ENCODE results near the gene KANK3.
"Not testable (repeated sequence)": the region's sequence is repeated elsewhere in the genome, so short reads cannot be mapped to it uniquely, and the experiment has no call there.

KANK3 gene

GRCh38 chr19:8370176-8371010 is 27.3 kb upstream of the KANK3 start:
- DNase-seq (ENCODE audit: low spot score), result no peak

GRCh38 chr19:8367327-8368001 is 24.4 kb upstream of the KANK3 start:
- peak; percentile 96 for DNase-seq (ENCODE audit: low spot score)

GRCh38 chr19:8366961-8367326 is 23.9 kb upstream of the KANK3 start:
- DNase-seq (ENCODE audit: low spot score), result no peak

- DNase-seq (ENCODE audit: low spot score), result no peak
These were observed 23.1 kb upstream of the KANK3 start for GRCh38 chr19:8366121-8366581.

GRCh38 chr19:8363803-8364771 is 21.0 kb upstream of the KANK3 start, which contains the start of gene ANGPTL4:
ANGPTL4 (plus strand) TSS chr19:8364155; CDS start chr19:8364322, 167 bp downstream.
- DNase-seq (ENCODE audit: low spot score), result peak; percentile 50

- DNase-seq (ENCODE audit: low spot score), result peak; percentile 99
These were observed 19.1 kb upstream of the KANK3 start for GRCh38 chr19:8361921-8362793.

- DNase-seq (ENCODE audit: low spot score), result no peak
These were observed 17.1 kb upstream of the KANK3 start for GRCh38 chr19:8360196-8360595.

- no peak for DNase-seq (ENCODE audit: low spot score)
These were observed 15.9 kb upstream of the KANK3 start for GRCh38 chr19:8358948-8359347.

- no peak for DNase-seq (ENCODE audit: low spot score)
These were observed 14.0 kb upstream of the KANK3 start for GRCh38 chr19:8357007-8357521.

GRCh38 chr19:8355631-8356402 is 12.8 kb upstream of the KANK3 start:
- peak; percentile 99 for DNase-seq (ENCODE audit: low spot score)

GRCh38 chr19:8352845-8353244 is 9.8 kb upstream of the KANK3 start:
- DNase-seq (ENCODE audit: low spot score), result not testable (repeated sequence)

GRCh38 chr19:8352134-8352827 is 9.2 kb upstream of the KANK3 start:
- no peak for DNase-seq (ENCODE audit: low spot score)

- DNase-seq (ENCODE audit: low spot score), result not testable (repeated sequence)
These were observed 6.7 kb upstream of the KANK3 start for GRCh38 chr19:8349629-8350372.

- DNase-seq (ENCODE audit: low spot score), result no peak
These were observed 402 bp upstream of the KANK3 start for GRCh38 chr19:8343483-8343844.

GRCh38 chr19:8342316-8342683 is 762 bp downstream of the KANK3 start:
- DNase-seq (ENCODE audit: low spot score), result no peak

GRCh38 chr19:8341504-8341903 is 1.6 kb downstream of the KANK3 start:
- DNase-seq (ENCODE audit: low spot score), result not testable (repeated sequence)

- no peak for DNase-seq (ENCODE audit: low spot score)
These were observed 2.5 kb downstream of the KANK3 start for GRCh38 chr19:8340341-8341096.

GRCh38 chr19:8338835-8339234 is 4.2 kb downstream of the KANK3 start:
- no peak for DNase-seq (ENCODE audit: low spot score)
